Measurements from ENCODE around the gene PAX5. TPM values are rescaled to one million over a fixed set of nuclear protein-coding genes. Genes with fewer than 3 reads are reported as not detected.

Gene PAX5
- total and polyA plus RNA-seq, 2 of the 13 experiments (the other 11 are each of a cell fraction or from before 2014, with no cell fraction given), result not detected

DNA sequence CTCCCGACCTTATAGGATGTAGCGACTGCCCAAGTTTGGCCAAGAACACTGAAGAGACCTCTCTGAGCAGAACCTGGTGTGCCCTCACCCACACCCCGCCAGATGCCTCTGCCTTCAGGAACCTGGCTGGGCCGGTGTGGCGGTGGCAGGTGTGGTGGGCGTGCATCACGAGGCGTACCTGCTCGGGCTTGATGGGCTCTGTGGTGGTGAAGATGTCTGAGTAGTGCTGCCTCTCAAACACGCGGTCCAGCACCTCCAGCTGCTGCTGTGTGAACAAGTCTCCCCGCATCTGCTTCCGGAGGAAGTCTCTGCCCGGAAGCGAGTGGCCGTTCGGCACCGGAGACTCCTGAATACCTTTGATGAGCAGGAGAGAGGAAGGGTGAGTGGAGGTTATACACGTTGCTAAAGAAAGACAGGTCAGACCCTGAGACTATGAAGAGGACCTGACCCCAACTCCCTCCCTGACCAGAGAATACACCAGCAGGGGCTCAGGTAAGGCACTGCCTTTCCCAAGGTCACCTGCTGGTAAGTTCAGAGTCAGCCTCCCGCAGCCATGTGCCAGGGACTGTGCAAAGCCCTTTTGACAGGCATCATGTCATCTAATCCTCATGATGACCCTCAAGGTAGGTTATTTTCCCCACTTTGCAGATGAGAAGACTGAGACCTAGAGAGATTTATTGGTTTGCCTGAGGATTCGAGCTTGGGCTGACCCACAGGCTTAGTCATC, 67.5 kb downstream of the PAX5 start:
- no peak overlapping the region for H2AFZ ChIP-seq (ENCODE audit: low read length)
- H3K4me3 ChIP-seq (replicated peaks in 1 of 3; ENCODE audit: insufficient read depth in 1 of 3, low read depth in 2 of 3, low read length in 3 of 3), result no peak overlapping the region
- H3K4me1 ChIP-seq (ENCODE audit: insufficient read depth, low read length), result peaks cover 29% of the 10 kb centered on the region
- H3K9ac ChIP-seq (ENCODE audit: insufficient read depth, low read depth, low read length), result no peak overlapping the region
- 60% methylated on average over 11 of the region's 21 CpGs for WGBS (ENCODE audit: low lambda C conversion rate)
- H3K4me2 ChIP-seq (ENCODE audit: low read depth, low read length), result no peak overlapping the region
- DNase-seq (ENCODE audit: low spot score), result no peak
- H3K9me3 ChIP-seq (ENCODE audit: low read length), result no peaks in the 10 kb centered on the region
- CTCF ChIA-PET (ENCODE audit: low intra/inter-chr PET ratio, low total read pairs), result no interaction called here
- intact Hi-C loops (cut with micrococcal nuclease; ENCODE audit: unreplicated experiment) (no loop called here), in situ Hi-C loops (cut with HindIII; ENCODE audit: extremely low pct_ligation_motif_present, low pct_unique_long_range_greater_than_20kb) (no loop called here)
- POLR2A ChIA-PET, result no interaction called here
- no peak for TF ChIP-seq POGZ (CRISPR knock-in tag; IDR thresholded peaks at IDR 0.05)
- TF ChIP-seq ZNF629 (CRISPR knock-in tag; conservative IDR thresholded peaks at IDR 0.05), result 0 out of 2 replicates have a peak, but pooled peaks have one; percentile 31
- no peak for TF ChIP-seq ZNF24 (IDR thresholded peaks at IDR 0.05)
- TF ChIP-seq, protein P1, sequence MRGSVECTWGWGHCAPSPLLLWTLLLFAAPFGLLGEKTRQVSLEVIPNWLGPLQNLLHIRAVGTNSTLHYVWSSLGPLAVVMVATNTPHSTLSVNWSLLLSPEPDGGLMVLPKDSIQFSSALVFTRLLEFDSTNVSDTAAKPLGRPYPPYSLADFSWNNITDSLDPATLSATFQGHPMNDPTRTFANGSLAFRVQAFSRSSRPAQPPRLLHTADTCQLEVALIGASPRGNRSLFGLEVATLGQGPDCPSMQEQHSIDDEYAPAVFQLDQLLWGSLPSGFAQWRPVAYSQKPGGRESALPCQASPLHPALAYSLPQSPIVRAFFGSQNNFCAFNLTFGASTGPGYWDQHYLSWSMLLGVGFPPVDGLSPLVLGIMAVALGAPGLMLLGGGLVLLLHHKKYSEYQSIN (CRISPR knock-in tag; IDR thresholded peaks at IDR 0.05; ENCODE audit: borderline replicate concordance), result no peak
- TF ChIP-seq ZNF546 (CRISPR knock-in tag; conservative IDR thresholded peaks at IDR 0.05), result no peak
- no peak for ATAC-seq
- no peak overlapping the region for H3K27ac ChIP-seq (ENCODE audit: extremely low read length, insufficient read depth, low read length)
- no peaks in the 10 kb centered on the region for H3K36me3 ChIP-seq (replicated peaks in 1 of 2; ENCODE audit: control insufficient read depth in 1 of 2, insufficient read depth in 2 of 2, low read length in 2 of 2)
- H3K27me3 ChIP-seq (ENCODE audit: control insufficient read depth in 1 of 2, insufficient read depth in 2 of 2, low read length in 2 of 2), result peaks cover 0 to 7% of the 10 kb centered on the region in 2 experiments; a peak in 3 of 5 replicates
- no peaks in the 10 kb centered on the region for H4K20me1 ChIP-seq (ENCODE audit: insufficient read depth, low read length)
- FAIRE-seq, result no peak
- no peaks in the 10 kb centered on the region for H3K79me2 ChIP-seq (ENCODE audit: insufficient read depth, low read length)
- BruUV-seq (replicated peaks), result no TSS peak

GRCh38 chr9:36964791-36965190, 69.3 kb downstream of the PAX5 start:
- H4K20me1 ChIP-seq (ENCODE audit: insufficient read depth, low read length), result no peaks in the 10 kb centered on the region
- no peak overlapping the region for H3K4me3 ChIP-seq (replicated peaks in 1 of 3; ENCODE audit: insufficient read depth in 1 of 3, low read depth in 2 of 3, low read length in 3 of 3)
- H3K27me3 ChIP-seq (ENCODE audit: control insufficient read depth in 1 of 2, insufficient read depth in 2 of 2, low read length in 2 of 2), result peaks cover 0 to 7% of the 10 kb centered on the region in 2 experiments; a peak in 3 of 5 replicates
- intact Hi-C loops (cut with micrococcal nuclease; ENCODE audit: unreplicated experiment), result no loop called here
- 69% methylated on average over 7 of the region's 7 CpGs for WGBS (ENCODE audit: low lambda C conversion rate)
- H3K4me2 ChIP-seq (ENCODE audit: low read depth, low read length), result no peak overlapping the region
- H3K36me3 ChIP-seq (replicated peaks in 1 of 2; ENCODE audit: control insufficient read depth in 1 of 2, insufficient read depth in 2 of 2, low read length in 2 of 2), result no peaks in the 10 kb centered on the region
- ATAC-seq, result no peak
- FAIRE-seq, result no peak
- H3K4me1 ChIP-seq (ENCODE audit: insufficient read depth, low read length), result peaks cover 14% of the 10 kb centered on the region
- no TSS peak for BruUV-seq (replicated peaks)
- H3K79me2 ChIP-seq (ENCODE audit: insufficient read depth, low read length), result no peaks in the 10 kb centered on the region
- ChIA-PET POLR2A (no interaction called here), CTCF (ENCODE audit: low intra/inter-chr PET ratio, low total read pairs) (no interaction called here)
- H3K9ac ChIP-seq (ENCODE audit: insufficient read depth, low read depth, low read length), result no peak overlapping the region
- no peak for DNase-seq (ENCODE audit: low spot score)
- in situ Hi-C loops (cut with HindIII; ENCODE audit: extremely low pct_ligation_motif_present, low pct_unique_long_range_greater_than_20kb), result no loop called here
- H3K9me3 ChIP-seq (ENCODE audit: low read length), result no peaks in the 10 kb centered on the region
- H3K27ac ChIP-seq (ENCODE audit: extremely low read length, insufficient read depth, low read length), result no peak overlapping the region
- no peak overlapping the region for H2AFZ ChIP-seq (ENCODE audit: low read length)
- TF ChIP-seq BATF2 (CRISPR knock-in tag; IDR thresholded peaks at IDR 0.05) (no peak), PRPF4 (IDR thresholded peaks at IDR 0.05; ENCODE audit: low read depth, low read length, poor library complexity, severe bottlenecking) (no peak), TAF15 (IDR thresholded peaks at IDR 0.05; ENCODE audit: low read depth, low read length, poor library complexity, severe bottlenecking) (no peak), PHF5A (CRISPR knock-in tag; IDR thresholded peaks at IDR 0.05; ENCODE audit: low read depth, unreplicated experiment) (no peak)

All from HepG2 (cell line).